Lower leg skin (tissue), 3 donors: ENCODE data around the gene GPR158.

ENCODE experiments used
- CTCF ChIP-seq, 3 donors: fragments of 450-650 bp; IDR thresholded peaks; one replicate each; pipeline ENCODE4 v1.5.1; 2016; ENCODE audit warnings: antibody characterized with exemption in 3 of 3, mild to moderate bottlenecking in 3 of 3, moderate library complexity in 2 of 3
- POLR2A ChIP-seq, 2 donors: fragments of 450-650 bp; IDR thresholded peaks; one replicate each; pipeline ENCODE4 v1.6.1; 2016 to 2017; ENCODE audit warnings: antibody characterized with exemption in 2 of 2, mild to moderate bottlenecking in 1 of 2, moderate library complexity in 1 of 2

- TF ChIP-seq CTCF (IDR thresholded peaks at IDR 0.05) (no peak), POLR2A (IDR thresholded peaks at IDR 0.05) (no peak)
Measured at GRCh38 chr10:25506821-25507335, 332.1 kb downstream of the GPR158 start.
